WTC11 (cell line): ENCODE results near the gene ATG2A. TPM values are rescaled to one million over a fixed set of nuclear protein-coding genes. Genes with fewer than 3 reads are reported as not detected.

Experiments
- ATAC-seq: fragments of 200-7000 bp; cut with Tn5 transposase; 2 replicates; pipeline ENCODE4 v1.10.0; 2021; ENCODE audit warnings: mild to moderate bottlenecking, moderate library complexity
- CTCF ChIA-PET: fragments of 300-600 bp; sonication (Branson Sonifier 250); formaldehyde crosslinking; loops from one replicate; lab custom pipeline; 2021; ENCODE audit warnings: antibody characterized with exemption; lab: Charles Lee
- POLR2A ChIA-PET: fragments of 350-600 bp; sonication (Branson Sonifier 250); formaldehyde crosslinking; loops from one replicate; lab custom pipeline; 2021; ENCODE audit warnings: antibody characterized with exemption; lab: Charles Lee
- DNase-seq: peaks from one replicate; pipeline ENCODE4 v3.0.0; 2021; ENCODE audit warnings: low spot score
- H3K27ac Mint-ChIP-seq: 2 replicates; pipeline ENCODE4 v1.8.0; 2021; ENCODE audit warnings: mixed read lengths
- H3K27me3 Mint-ChIP-seq: 2 replicates; pipeline ENCODE4 v1.8.0; 2021; ENCODE audit warnings: low read depth, mild to moderate bottlenecking, moderate library complexity, mixed read lengths
- H3K36me3 Mint-ChIP-seq: 2 replicates; pipeline ENCODE4 v1.8.0; 2021; ENCODE audit warnings: mixed read lengths
- H3K4me1 Mint-ChIP-seq: 2 replicates; pipeline ENCODE4 v1.8.0; 2022; ENCODE audit warnings: mixed read lengths
- H3K4me3 Mint-ChIP-seq: 2 replicates; pipeline ENCODE4 v1.8.0; 2021; ENCODE audit warnings: mild to moderate bottlenecking, moderate library complexity, mixed read lengths
- H3K9me3 Mint-ChIP-seq: 2 replicates; pipeline ENCODE4 v1.8.0; 2021; ENCODE audit warnings: mixed read lengths
- ATF1 ChIP-seq: sonication (generic); formaldehyde crosslinking; IDR thresholded peaks from 2 replicates; pipeline ENCODE4 v1.8.1; 2023; ENCODE audit warnings: mild to moderate bottlenecking, moderate library complexity, missing genetic modification reagents
- ATF2 ChIP-seq: sonication (generic); formaldehyde crosslinking; IDR thresholded peaks from 2 replicates; pipeline ENCODE4 v1.8.1; 2022; ENCODE audit warnings: low read depth, missing genetic modification reagents, borderline replicate concordance
- CDX4 ChIP-seq: fragments of 250-450 bp; sonication (Bioruptor Pico); IDR thresholded peaks from 2 replicates; pipeline ENCODE4 v1.9.0; 2021; ENCODE audit warnings: moderate library complexity, mild to moderate bottlenecking, inconsistent platforms, borderline replicate concordance
- E2F4 ChIP-seq: sonication (generic); formaldehyde crosslinking; IDR thresholded peaks from 2 replicates; pipeline ENCODE4 v1.8.1; 2022; ENCODE audit warnings: low read depth, mild to moderate bottlenecking, moderate library complexity, missing genetic modification reagents, borderline replicate concordance
- ETV6 ChIP-seq: sonication (generic); formaldehyde crosslinking; IDR thresholded peaks from 2 replicates; pipeline ENCODE4 v1.8.1; 2022; ENCODE audit warnings: mild to moderate bottlenecking, missing genetic modification reagents
- GTF2I ChIP-seq: fragments of 250-450 bp; sonication (Bioruptor Pico); conservative IDR thresholded peaks from 2 replicates; pipeline ENCODE4 v1.4.0; 2021; ENCODE audit warnings: mild to moderate bottlenecking
- MLX ChIP-seq: sonication (generic); formaldehyde crosslinking; IDR thresholded peaks from 2 replicates; pipeline ENCODE4 v1.8.1; 2023; ENCODE audit warnings: mild to moderate bottlenecking, missing genetic modification reagents, moderate library complexity
- RORB ChIP-seq: fragments of 250-450 bp; sonication (Bioruptor Pico); IDR thresholded peaks from 2 replicates; pipeline ENCODE4 v1.9.0; 2021; ENCODE audit warnings: mild to moderate bottlenecking
- SMAD4 ChIP-seq: sonication (generic); formaldehyde crosslinking; IDR thresholded peaks from 2 replicates; pipeline ENCODE4 v1.8.0; 2022; ENCODE audit warnings: mild to moderate bottlenecking, missing genetic modification reagents
- SOX15 ChIP-seq: fragments of 250-450 bp; sonication (Bioruptor Pico); IDR thresholded peaks from 2 replicates; pipeline ENCODE4 v1.9.0; 2021; ENCODE audit warnings: mild to moderate bottlenecking
- ZNF138 ChIP-seq: sonication (generic); formaldehyde crosslinking; conservative IDR thresholded peaks from 2 replicates; pipeline ENCODE4 v1.8.1; 2022; ENCODE audit warnings: mild to moderate bottlenecking, moderate library complexity, missing genetic modification reagents
- ZNF219 ChIP-seq: sonication (generic); formaldehyde crosslinking; IDR thresholded peaks from 2 replicates; pipeline ENCODE4 v1.8.0; 2023; ENCODE audit warnings: missing genetic modification reagents, mild to moderate bottlenecking, borderline replicate concordance
- ZNF232 ChIP-seq: sonication (generic); formaldehyde crosslinking; IDR thresholded peaks from 2 replicates; pipeline ENCODE4 v1.8.0; 2022; ENCODE audit warnings: mild to moderate bottlenecking, missing genetic modification reagents
- ZNF423 ChIP-seq: fragments of 250-450 bp; sonication (Bioruptor Pico); IDR thresholded peaks from 2 replicates; pipeline ENCODE4 v2.1.2; 2022; ENCODE audit warnings: mild to moderate bottlenecking, moderate library complexity
- ZNF512 ChIP-seq: sonication (generic); formaldehyde crosslinking; IDR thresholded peaks from 2 replicates; pipeline ENCODE4 v1.8.1; 2022; ENCODE audit warnings: missing genetic modification reagents, borderline replicate concordance
- total RNA-seq: library from RNA; stranded (reverse); gene quantifications from 3 replicates; pipeline ENCODE4 v1.2.3, GENCODE V29; 2021
- TF ChIP-seq, protein P1 (sequence below): fragments of 250-450 bp; sonication (Bioruptor Pico); IDR thresholded peaks from 2 replicates; pipeline ENCODE4 v1.8.0; 2021; ENCODE audit warnings: mild to moderate bottlenecking
- TF ChIP-seq, protein P2 (sequence below): sonication (generic); formaldehyde crosslinking; IDR thresholded peaks from 2 replicates; pipeline ENCODE4 v1.8.1; 2022; ENCODE audit warnings: mild to moderate bottlenecking, missing genetic modification reagents, moderate library complexity, borderline replicate concordance
- TF ChIP-seq, protein P3 (sequence below): sonication (generic); formaldehyde crosslinking; IDR thresholded peaks from 2 replicates; pipeline ENCODE4 v1.8.1; 2023; ENCODE audit warnings: mild to moderate bottlenecking, missing genetic modification reagents, borderline replicate concordance

ATG2A gene
- total RNA-seq, 1 experiment from 2014 or later = 31.4 TPM

DNA sequence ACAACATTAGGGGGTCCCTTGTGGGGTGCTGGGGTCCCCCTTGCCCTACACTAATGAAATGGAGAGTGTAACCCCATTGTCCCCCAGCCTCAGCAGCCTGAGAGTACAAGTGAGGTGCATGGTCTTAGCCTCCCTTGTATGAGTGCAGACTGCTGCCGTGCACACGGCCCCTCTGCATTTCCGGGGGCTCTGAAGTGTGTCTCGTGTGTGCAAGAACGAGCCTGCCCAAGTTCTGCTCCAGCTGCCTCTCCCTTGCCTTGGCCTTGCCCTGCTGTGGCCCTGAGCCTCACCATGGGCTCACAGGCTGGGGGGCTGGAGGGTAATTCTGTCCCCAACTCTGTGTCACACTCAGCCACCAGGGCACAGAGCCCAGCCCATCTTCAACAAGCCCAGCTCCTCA is 33.4 kb downstream of the ATG2A start:
- H3K36me3 Mint-ChIP-seq = no peaks in the 10 kb centered on the region
- H3K27me3 Mint-ChIP-seq = no peaks in the 10 kb centered on the region
- TF ChIP-seq ZNF512 (CRISPR knock-in tag) (no peak), ETV6 (CRISPR knock-in tag) (no peak), RORB (no peak), E2F4 (CRISPR knock-in tag) (no peak), ZNF219 (no peak), SMAD4 (CRISPR knock-in tag) (no peak), ZNF138 (CRISPR knock-in tag) (no peak), MLX (CRISPR knock-in tag) (no peak), CDX4 (CRISPR knock-in tag) (no peak)
- H3K27ac Mint-ChIP-seq = no peak overlapping the region
- POLR2A ChIA-PET = no interaction called here
- no peaks in the 10 kb centered on the region for H3K9me3 Mint-ChIP-seq
- ATAC-seq (no peak), DNase-seq (no peak)
- H3K4me1 Mint-ChIP-seq = peaks cover 20% of the 10 kb centered on the region
- CTCF ChIA-PET = interaction anchor here (22.9 kb wide), 1 partner anchor 36 kb away, joined by 372 read pairs; the partner anchor contains the start of gene CDC42BPG
- H3K4me3 Mint-ChIP-seq = no peak overlapping the region

GRCh38 chr11:64882243-64882642 is 34.8 kb downstream of the ATG2A start:
- no peaks in the 10 kb centered on the region for H3K36me3 Mint-ChIP-seq
- ChIA-PET POLR2A (no interaction called here), CTCF (interaction anchor here (0.7 to 22.9 kb wide), 5 partner anchors 12 to 228 kb away, joined by 3 to 372 read pairs (median 3); partner anchors contain the start of gene CDC42BPG)
- H3K27ac Mint-ChIP-seq = no peak overlapping the region
- no peaks in the 10 kb centered on the region for H3K9me3 Mint-ChIP-seq
- peaks cover 13% of the 10 kb centered on the region for H3K4me1 Mint-ChIP-seq
- H3K27me3 Mint-ChIP-seq = peaks cover 3% of the 10 kb centered on the region; the same call in 1 of the 2 replicates
- H3K4me3 Mint-ChIP-seq = no peak overlapping the region
- DNase-seq (no peak), ATAC-seq (no peak)
- TF ChIP-seq ZNF423 (CRISPR knock-in tag) = no peak
- TF ChIP-seq, protein P1, sequence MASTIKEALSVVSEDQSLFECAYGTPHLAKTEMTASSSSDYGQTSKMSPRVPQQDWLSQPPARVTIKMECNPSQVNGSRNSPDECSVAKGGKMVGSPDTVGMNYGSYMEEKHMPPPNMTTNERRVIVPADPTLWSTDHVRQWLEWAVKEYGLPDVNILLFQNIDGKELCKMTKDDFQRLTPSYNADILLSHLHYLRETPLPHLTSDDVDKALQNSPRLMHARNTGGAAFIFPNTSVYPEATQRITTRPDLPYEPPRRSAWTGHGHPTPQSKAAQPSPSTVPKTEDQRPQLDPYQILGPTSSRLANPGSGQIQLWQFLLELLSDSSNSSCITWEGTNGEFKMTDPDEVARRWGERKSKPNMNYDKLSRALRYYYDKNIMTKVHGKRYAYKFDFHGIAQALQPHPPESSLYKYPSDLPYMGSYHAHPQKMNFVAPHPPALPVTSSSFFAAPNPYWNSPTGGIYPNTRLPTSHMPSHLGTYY (CRISPR knock-in tag) = no peak
- TF ChIP-seq ZNF232 = no peak
- no peak for TF ChIP-seq E2F4 (CRISPR knock-in tag)
- no peak for TF ChIP-seq ATF2 (CRISPR knock-in tag)
- TF ChIP-seq, protein P2, sequence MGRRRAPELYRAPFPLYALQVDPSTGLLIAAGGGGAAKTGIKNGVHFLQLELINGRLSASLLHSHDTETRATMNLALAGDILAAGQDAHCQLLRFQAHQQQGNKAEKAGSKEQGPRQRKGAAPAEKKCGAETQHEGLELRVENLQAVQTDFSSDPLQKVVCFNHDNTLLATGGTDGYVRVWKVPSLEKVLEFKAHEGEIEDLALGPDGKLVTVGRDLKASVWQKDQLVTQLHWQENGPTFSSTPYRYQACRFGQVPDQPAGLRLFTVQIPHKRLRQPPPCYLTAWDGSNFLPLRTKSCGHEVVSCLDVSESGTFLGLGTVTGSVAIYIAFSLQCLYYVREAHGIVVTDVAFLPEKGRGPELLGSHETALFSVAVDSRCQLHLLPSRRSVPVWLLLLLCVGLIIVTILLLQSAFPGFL (CRISPR knock-in tag) = no peak
- TF ChIP-seq ZNF512 (CRISPR knock-in tag) = no peak
- no peak for TF ChIP-seq ATF1
- no peak for TF ChIP-seq SOX15 (CRISPR knock-in tag)
- TF ChIP-seq, protein P3, sequence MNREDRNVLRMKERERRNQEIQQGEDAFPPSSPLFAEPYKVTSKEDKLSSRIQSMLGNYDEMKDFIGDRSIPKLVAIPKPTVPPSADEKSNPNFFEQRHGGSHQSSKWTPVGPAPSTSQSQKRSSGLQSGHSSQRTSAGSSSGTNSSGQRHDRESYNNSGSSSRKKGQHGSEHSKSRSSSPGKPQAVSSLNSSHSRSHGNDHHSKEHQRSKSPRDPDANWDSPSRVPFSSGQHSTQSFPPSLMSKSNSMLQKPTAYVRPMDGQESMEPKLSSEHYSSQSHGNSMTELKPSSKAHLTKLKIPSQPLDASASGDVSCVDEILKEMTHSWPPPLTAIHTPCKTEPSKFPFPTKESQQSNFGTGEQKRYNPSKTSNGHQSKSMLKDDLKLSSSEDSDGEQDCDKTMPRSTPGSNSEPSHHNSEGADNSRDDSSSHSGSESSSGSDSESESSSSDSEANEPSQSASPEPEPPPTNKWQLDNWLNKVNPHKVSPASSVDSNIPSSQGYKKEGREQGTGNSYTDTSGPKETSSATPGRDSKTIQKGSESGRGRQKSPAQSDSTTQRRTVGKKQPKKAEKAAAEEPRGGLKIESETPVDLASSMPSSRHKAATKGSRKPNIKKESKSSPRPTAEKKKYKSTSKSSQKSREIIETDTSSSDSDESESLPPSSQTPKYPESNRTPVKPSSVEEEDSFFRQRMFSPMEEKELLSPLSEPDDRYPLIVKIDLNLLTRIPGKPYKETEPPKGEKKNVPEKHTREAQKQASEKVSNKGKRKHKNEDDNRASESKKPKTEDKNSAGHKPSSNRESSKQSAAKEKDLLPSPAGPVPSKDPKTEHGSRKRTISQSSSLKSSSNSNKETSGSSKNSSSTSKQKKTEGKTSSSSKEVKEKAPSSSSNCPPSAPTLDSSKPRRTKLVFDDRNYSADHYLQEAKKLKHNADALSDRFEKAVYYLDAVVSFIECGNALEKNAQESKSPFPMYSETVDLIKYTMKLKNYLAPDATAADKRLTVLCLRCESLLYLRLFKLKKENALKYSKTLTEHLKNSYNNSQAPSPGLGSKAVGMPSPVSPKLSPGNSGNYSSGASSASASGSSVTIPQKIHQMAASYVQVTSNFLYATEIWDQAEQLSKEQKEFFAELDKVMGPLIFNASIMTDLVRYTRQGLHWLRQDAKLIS (CRISPR knock-in tag) = no peak
- TF ChIP-seq GTF2I (CRISPR knock-in tag) = no peak
